Measurements from ENCODE around the gene CAVIN2.

CAVIN2 gene

DNA sequence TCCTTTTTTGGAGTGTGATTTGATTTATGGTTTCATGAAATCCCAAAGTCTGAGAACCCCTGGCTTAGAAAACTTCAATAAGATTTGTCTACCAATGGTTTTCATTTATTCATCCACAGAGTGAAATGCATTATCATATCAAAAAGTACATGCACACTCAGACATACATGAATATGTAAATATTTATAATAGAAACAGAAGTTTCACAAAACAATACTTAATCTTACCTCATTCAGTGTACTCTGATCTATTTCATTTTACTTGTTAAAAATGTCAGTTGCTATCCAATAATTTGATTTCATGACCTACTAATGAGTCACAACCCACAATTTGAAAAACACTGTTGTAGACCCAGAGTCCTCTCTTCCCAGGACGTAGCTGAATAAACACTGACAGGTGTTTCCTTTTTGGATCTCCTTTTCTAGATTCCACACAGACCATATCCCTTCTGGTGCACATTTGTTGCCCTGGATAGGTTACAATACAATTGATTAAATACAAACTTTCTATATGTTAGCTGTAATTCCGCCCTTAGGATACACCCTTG lies 10.4 kb upstream of the CAVIN2 start:
- Histone ChIP-seq H3K36me3 (no peaks in the 10 kb centered on the region), H3K9ac (no peak overlapping the region), H3K4me1 (no peaks in the 10 kb centered on the region), H3K4me2 (no peak overlapping the region), H3K9me3 (replicated peaks in 1 of 11) (peaks cover 0 to 11% (median 6%) of the 10 kb centered on the region in 11 experiments; a peak in 8 of 22 replicates), H3K27me3 (no peaks in the 10 kb centered on the region), H3K27ac (no peak overlapping the region), H3K4me3 (no peak overlapping the region), H4K20me1 (no peaks in the 10 kb centered on the region)
- TF ChIP-seq Cebpa-rat (IDR thresholded peaks at IDR 0.05) = no peak

DNA sequence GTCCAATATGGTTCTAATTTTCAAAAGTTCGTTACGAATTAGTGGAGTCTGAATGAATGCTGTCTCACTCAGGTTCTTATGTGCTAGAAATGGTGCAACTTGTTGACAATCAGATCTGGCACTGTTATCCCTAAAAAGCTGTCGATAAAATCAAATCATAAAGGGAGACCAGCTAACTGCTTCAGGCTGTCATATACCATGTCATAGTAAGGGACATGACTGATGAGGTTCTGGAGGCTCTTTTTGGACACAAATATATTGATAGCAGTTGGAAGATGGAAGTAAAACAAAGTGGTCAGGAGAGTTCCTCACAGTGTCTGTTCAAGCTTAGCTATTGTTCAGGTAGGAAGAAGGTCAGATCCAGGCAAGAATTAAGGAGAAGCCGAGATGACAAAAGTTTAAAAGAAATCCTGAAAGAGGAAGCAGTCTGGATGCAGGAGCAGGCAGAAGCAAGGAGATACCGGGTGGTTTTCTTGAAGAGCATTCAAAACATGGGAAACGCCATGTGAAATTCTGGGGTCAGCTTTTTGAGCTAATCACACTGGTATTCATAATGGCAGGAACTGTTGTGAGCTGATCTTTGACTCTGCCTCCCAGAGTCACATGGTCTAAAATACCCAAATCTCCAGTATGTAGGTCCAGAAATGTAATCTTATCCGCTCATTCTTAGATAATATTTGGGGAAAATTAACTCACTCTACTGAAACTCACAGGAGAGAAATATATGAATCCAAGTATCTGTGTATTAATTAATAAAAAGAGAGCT lies 9.4 kb upstream of the CAVIN2 start:
- no peak for TF ChIP-seq Cebpa-rat (IDR thresholded peaks at IDR 0.05)
- Histone ChIP-seq H3K4me2 (no peak overlapping the region), H3K9me3 (replicated peaks in 1 of 11) (peaks cover 0 to 11% (median 6%) of the 10 kb centered on the region in 11 experiments; a peak in 8 of 22 replicates), H3K9ac (no peak overlapping the region), H4K20me1 (no peaks in the 10 kb centered on the region), H3K27me3 (no peaks in the 10 kb centered on the region), H3K27ac (no peak overlapping the region), H3K4me3 (no peak overlapping the region), H3K4me1 (no peaks in the 10 kb centered on the region), H3K36me3 (no peaks in the 10 kb centered on the region)

DNA sequence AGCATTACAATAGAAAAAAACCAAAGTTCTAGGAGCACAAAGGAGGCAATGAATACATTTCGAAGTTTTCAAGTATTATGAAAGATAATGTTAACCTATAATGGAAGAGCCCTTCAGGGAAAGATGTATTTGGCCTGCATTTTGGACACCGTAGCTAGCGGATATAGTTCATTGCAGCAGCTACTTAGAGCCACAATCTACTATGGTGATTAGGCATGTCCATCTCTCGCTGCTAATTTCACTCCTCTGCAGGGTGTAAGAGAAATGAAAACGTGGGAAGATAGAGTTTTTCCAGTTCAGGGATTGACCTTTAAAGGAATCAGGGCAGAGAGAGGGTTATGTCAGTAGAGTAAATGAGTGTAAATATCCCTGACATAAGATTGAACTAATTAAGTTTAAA lies 8.5 kb upstream of the CAVIN2 start:
- no peaks in the 10 kb centered on the region for H3K27me3 ChIP-seq
- TF ChIP-seq Cebpa-rat (IDR thresholded peaks at IDR 0.05) = no peak
- no peaks in the 10 kb centered on the region for H3K4me1 ChIP-seq
- H3K27ac ChIP-seq = no peak overlapping the region
- no peak overlapping the region for H3K4me2 ChIP-seq
- H3K36me3 ChIP-seq = no peaks in the 10 kb centered on the region
- peaks cover 0 to 11% (median 6%) of the 10 kb centered on the region in 11 experiments; a peak in 8 of 22 replicates for H3K9me3 ChIP-seq (replicated peaks in 1 of 11)
- no peak overlapping the region for H3K4me3 ChIP-seq
- H4K20me1 ChIP-seq = no peaks in the 10 kb centered on the region
- H3K9ac ChIP-seq = no peak overlapping the region

DNA sequence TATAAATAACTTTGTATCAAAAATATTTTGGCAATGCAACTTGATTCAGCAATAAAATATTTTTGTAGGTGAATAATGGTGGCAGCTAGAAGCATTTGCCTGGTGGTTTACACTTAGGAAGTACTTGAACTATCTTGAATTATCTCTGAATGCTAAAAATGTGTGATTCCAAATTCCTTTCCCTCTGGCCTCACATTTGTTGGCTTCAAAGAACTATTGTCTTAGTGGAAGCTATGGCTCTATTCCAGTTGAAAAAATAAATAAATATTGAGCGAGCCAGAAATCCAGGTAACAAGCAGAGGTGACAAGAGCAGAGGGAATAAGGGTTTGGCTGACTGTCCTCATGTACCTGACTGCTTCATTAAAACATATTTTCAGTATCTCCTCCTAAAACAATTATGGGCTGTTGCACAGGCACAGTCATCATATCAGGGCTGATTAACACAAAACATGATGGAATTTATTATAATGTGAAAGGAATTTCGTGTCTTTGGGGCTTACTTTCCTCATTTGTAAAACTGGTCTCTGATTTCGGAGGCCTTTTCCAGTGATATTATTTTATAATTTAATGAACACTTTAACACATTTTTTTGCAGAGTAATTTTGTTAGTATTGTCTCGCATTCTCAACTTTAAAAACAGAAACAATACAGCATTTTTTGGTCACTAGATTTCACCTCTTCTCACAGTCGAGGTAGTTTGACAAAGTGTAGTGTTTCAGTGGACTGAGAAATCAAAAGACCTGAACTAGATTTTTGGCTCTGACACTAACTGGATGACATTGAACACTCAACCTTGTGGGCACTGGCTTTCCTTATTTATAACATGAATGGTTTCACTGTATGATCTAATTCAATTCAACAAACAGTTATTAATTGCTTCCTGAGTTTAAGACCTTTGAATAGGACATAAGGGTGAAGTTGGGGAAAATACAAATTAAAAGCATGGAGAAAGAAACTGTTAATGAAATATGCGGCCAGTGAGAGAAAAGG lies 7.8 kb upstream of the CAVIN2 start:
- TF ChIP-seq Cebpa-rat (IDR thresholded peaks at IDR 0.05) = no peak
- Histone ChIP-seq H3K27me3 (no peaks in the 10 kb centered on the region), H4K20me1 (no peaks in the 10 kb centered on the region), H3K4me1 (no peaks in the 10 kb centered on the region), H3K4me2 (no peak overlapping the region), H3K36me3 (no peaks in the 10 kb centered on the region), H3K27ac (no peak overlapping the region), H3K9ac (no peak overlapping the region), H3K4me3 (no peak overlapping the region), H3K9me3 (replicated peaks in 1 of 11) (peaks cover 0 to 4% (median 1%) of the 10 kb centered on the region in 11 experiments; a peak in 7 of 22 replicates)

DNA sequence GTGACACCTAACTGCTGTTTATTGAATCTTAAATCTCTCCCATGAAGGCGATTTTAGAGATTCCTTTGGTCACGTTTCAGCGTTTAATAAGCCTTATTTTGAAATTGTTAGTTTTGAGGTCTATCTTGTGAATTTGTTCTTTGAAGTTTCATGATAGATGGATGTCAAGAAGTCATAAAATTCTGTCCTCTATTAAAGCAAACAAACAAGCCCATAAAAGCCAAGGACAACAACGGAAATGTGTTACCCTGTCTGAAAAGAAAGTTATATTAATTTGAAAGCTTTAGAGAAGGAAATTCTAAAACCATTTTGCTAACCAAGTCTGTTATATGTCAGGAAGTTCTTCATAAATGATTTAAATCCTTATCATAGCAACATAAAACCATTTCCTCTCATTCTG lies 7.0 kb upstream of the CAVIN2 start:
- Histone ChIP-seq H3K36me3 (no peaks in the 10 kb centered on the region), H3K9ac (no peak overlapping the region), H4K20me1 (no peaks in the 10 kb centered on the region), H3K9me3 (replicated peaks in 1 of 11) (no peaks in the 10 kb centered on the region), H3K4me2 (no peak overlapping the region), H3K27me3 (no peaks in the 10 kb centered on the region), H3K4me3 (no peak overlapping the region), H3K4me1 (no peaks in the 10 kb centered on the region), H3K27ac (no peak overlapping the region)
- TF ChIP-seq Cebpa-rat (IDR thresholded peaks at IDR 0.05) = no peak

DNA sequence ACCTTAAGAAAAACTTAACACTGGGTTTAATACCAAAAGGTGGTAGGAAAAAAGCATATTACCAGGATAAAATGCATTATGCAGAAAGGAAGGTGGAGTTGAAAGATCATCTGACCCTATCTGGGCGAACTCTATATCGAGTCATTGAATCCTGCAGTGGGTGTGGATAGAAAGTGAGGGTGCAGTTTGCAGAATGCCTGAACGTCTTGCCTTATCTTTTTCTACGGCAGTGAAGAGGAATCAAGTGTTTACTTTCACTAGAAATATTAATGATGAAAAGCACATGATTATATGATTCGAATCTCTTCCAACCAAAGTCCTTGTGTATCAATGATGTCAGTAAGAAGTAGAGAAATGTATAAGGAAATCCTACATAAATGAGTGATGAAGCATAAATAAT lies 4.3 kb upstream of the CAVIN2 start:
- Histone ChIP-seq H3K27ac (no peak overlapping the region), H3K27me3 (no peaks in the 10 kb centered on the region), H3K4me1 (no peaks in the 10 kb centered on the region), H3K9ac (no peak overlapping the region), H3K9me3 (replicated peaks in 1 of 11) (peaks cover 0 to 6% (median 0%) of the 10 kb centered on the region in 11 experiments; a peak in 3 of 22 replicates), H3K4me3 (no peak overlapping the region), H3K4me2 (no peak overlapping the region), H3K36me3 (no peaks in the 10 kb centered on the region), H4K20me1 (no peaks in the 10 kb centered on the region)
- no peak for TF ChIP-seq Cebpa-rat (IDR thresholded peaks at IDR 0.05)

DNA sequence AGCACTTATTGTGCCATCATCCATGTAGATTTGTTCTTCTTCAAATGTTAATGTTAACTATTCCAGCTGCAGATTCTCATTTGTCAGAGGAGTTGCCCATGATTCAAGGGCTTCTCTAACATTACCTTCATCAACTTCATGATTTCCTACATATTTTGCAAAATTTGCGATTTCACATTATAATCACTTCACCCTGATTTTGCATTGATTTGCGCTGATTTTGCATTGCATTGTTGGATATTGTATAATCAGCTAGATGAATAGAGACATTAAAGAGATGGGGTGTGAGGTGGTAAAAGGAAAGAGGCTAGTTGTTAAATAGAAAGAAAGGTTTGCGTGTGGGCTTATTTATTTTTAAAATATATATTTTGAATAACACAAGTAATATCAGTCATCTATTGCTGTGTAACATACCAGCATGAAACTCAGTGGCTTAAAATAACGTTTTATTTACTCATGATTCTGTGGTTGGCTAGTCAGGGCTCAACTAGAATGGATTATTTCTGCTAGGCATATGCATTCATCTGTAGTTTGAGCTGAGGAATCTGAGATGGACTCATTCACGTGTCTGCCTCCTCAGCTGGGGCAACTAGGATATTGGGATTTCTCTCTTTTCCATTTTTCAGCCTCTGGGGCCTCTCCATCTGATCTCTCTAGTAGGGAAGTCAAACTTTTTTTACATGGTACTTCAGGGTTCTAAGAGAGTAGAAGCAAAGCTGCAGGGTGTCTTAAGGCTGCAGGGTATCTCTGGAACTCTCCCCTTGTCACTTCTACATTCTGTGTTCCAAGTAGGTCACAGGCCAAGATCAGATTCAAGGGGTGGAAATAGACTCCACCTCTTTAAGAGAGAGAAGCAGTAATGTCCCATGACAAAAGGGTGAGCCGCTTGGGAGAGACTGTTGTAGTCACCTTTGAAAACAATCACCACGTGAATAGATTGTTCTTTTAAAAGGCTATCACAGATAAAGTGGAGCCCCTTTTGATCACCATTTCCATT lies 2.2 kb upstream of the CAVIN2 start:
- Histone ChIP-seq H3K9me3 (replicated peaks in 1 of 11) (peaks cover 0 to 6% (median 0%) of the 10 kb centered on the region in 11 experiments; a peak in 3 of 22 replicates), H3K4me3 (no peak overlapping the region), H3K4me2 (no peak overlapping the region), H3K9ac (no peak overlapping the region), H3K27me3 (no peaks in the 10 kb centered on the region), H3K36me3 (no peaks in the 10 kb centered on the region), H3K4me1 (no peaks in the 10 kb centered on the region), H4K20me1 (no peaks in the 10 kb centered on the region), H3K27ac (no peak overlapping the region)
- no peak for TF ChIP-seq Cebpa-rat (IDR thresholded peaks at IDR 0.05)

DNA sequence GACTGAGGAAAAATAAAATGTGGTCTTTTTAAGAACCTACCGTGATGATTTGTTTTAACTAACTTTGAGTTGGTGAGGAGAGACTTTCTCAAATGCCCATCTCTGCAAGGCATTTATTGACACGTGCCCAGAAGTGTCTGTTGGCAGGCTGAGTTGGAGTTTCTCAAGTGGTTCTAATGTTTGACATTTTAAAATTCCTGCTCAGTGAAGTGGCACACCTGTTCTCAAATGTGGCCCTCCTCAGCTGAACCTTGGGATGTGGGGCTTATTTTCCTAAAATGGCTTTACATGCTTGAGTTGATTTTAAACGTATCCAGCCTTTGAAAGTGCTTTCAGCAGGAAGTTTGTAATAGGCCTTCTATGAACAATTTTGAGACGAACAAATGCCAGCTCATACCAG lies 876 bp upstream of the CAVIN2 start:
- H3K4me2 ChIP-seq = no peak overlapping the region
- no peak for TF ChIP-seq Cebpa-rat (IDR thresholded peaks at IDR 0.05)

More for the DNA sequence above, 876 bp upstream of the CAVIN2 start:
- no peak overlapping the region for H3K27ac ChIP-seq
- H3K9me3 ChIP-seq (replicated peaks in 1 of 11) = peaks cover 0 to 6% (median 0%) of the 10 kb centered on the region in 11 experiments; a peak in 3 of 22 replicates
- H3K27me3 ChIP-seq = no peaks in the 10 kb centered on the region
- H3K4me3 ChIP-seq = no peak overlapping the region
- no peak overlapping the region for H3K9ac ChIP-seq
- no peaks in the 10 kb centered on the region for H3K36me3 ChIP-seq
- no peaks in the 10 kb centered on the region for H3K4me1 ChIP-seq
- no peaks in the 10 kb centered on the region for H4K20me1 ChIP-seq

All from BLaER1 treated with 17β-estradiol and CSF1 and Interleukin-3, amounts not matched to agents 10 nM and 100 nM (cell line).